Measurements from ENCODE around the gene DNAH9. TPM values are rescaled to one million over a fixed set of nuclear protein-coding genes. Genes with fewer than 3 reads are reported as not detected.

DNAH9 gene
- total RNA-seq, 1 donor: not detected

DNA sequence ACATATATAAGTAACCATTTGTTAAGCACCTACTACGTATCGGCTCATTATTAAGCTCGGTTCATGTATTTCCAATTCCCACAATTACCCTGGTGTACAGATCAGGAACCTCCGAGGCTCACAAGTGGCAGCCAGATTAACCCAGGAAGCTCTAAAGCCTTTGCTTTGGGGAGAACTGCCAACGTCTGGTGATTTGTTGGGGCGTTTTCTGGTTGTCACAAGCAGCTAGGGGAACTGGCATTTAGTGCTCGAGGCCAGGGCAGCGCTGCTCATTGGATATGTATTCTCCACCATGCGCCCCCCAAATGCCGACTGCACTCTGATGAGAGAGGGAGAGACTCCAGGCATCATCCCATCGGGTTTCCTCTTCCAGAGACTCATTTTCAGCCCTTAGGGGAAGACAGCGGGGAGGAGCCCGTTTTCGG lies 398.5 kb downstream of the DNAH9 start:
- peak; percentile 43 for DNase-seq (ENCODE audit: low read depth)
- TF ChIP-seq, protein P1, sequence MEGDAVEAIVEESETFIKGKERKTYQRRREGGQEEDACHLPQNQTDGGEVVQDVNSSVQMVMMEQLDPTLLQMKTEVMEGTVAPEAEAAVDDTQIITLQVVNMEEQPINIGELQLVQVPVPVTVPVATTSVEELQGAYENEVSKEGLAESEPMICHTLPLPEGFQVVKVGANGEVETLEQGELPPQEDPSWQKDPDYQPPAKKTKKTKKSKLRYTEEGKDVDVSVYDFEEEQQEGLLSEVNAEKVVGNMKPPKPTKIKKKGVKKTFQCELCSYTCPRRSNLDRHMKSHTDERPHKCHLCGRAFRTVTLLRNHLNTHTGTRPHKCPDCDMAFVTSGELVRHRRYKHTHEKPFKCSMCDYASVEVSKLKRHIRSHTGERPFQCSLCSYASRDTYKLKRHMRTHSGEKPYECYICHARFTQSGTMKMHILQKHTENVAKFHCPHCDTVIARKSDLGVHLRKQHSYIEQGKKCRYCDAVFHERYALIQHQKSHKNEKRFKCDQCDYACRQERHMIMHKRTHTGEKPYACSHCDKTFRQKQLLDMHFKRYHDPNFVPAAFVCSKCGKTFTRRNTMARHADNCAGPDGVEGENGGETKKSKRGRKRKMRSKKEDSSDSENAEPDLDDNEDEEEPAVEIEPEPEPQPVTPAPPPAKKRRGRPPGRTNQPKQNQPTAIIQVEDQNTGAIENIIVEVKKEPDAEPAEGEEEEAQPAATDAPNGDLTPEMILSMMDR (IDR thresholded peaks at IDR 0.05; ENCODE audit: insufficient read depth, low read depth, low read length): peak; percentile 16
- peak overlapping the region; percentile 83 for H3K4me3 ChIP-seq (ENCODE audit: low read depth, low read length)

DNA sequence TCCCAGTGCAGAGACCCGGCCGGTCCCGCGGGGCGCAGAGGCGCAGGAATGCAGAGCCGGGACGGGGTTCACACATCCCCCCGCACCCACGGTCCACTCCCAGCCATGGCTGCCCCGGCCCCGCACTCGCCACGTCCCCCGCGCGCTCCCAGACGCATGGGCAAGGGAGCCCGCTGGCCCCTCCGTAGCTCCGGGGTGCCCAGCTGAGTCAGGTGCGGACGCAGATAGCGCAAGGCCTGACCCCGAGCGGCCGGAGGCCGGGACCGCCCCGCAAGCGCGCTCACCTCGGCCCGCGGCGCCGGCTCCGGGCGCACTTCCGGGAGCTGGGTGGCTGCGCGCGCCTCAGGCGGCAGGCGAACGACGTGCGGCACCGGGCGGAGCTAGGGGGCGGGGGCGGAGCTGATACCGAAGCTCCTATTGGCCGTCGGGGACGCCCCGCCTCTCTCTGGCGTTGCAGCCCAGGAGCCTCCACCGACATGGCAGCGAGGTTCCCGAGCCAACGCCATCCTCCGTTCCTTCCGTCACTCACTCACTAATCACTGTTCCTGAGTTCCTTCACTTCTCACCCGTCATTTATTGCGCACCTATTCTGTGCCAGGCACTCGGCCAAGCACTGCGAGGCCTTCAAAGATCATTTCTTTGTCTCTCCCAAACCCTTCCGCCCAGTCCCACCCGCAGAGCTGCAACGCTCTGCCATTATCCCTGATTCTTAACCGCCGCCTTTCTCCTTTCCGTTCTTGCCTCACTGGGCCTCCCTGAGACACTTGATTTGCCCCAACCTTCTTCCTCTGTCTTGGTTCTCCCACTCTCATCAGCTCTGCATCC lies 399.1 kb downstream of the DNAH9 start, which contains the start of gene ZNF18:
Gene ZNF18, minus strand, starts transcription at position 329 of the 825 bp plus-strand sequence. CDS start 4,646 bp downstream, outside the sequence.
- H3K4me3 ChIP-seq (ENCODE audit: low read depth, low read length): peak within 1 kb of the TSS; percentile 83
- TF ChIP-seq, protein P1 (IDR thresholded peaks at IDR 0.05; ENCODE audit: insufficient read depth, low read depth, low read length): no peak

DNA sequence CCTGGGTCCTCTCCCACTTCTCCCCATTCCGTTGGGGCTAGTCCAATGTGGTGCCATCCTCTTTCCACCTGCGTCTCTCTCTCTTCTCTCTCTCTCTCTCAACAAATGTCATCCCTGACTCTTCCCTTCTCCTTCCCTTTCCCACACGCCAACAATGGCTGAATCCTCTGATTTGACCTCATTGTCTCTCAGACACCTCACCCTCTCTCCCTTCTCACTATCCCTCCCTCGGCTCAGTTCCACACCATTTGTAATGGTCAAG lies 399.6 kb downstream of the DNAH9 start:
- H3K4me3 ChIP-seq (ENCODE audit: low read depth, low read length): peak overlapping the region; percentile 83
- no peak for DNase-seq (ENCODE audit: low read depth)
- TF ChIP-seq, protein P1 (IDR thresholded peaks at IDR 0.05; ENCODE audit: insufficient read depth, low read depth, low read length): no peak

More for the DNA sequence above, 399.1 kb downstream of the DNAH9 start, which contains the start of gene ZNF18:
- peak; percentile 94 for DNase-seq (ENCODE audit: low read depth)

DNA sequence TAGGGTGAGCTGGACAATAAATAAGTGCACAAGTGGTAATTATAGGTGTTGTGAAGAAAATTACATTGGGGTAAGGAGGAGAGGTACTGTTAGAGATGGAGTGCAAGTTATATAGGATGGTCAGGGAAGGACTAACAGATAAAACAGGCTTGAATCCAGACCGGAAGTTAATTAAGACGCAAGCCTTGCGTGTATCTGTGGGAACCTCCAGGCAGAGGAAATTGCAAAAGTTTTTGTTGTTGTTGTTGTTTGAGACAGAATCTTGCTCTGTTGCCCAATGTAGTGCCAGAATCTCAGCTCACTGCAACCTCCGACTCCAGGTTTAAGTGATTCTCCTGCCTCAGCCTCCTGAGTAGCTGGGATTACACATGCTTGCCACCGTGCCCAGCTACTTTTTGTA lies 401.4 kb downstream of the DNAH9 start:
- TF ChIP-seq, protein P1 (IDR thresholded peaks at IDR 0.05; ENCODE audit: insufficient read depth, low read depth, low read length): no peak
- H3K4me3 ChIP-seq (ENCODE audit: low read depth, low read length): no peak overlapping the region
- peak; percentile 63 for DNase-seq (ENCODE audit: low read depth)

DNA sequence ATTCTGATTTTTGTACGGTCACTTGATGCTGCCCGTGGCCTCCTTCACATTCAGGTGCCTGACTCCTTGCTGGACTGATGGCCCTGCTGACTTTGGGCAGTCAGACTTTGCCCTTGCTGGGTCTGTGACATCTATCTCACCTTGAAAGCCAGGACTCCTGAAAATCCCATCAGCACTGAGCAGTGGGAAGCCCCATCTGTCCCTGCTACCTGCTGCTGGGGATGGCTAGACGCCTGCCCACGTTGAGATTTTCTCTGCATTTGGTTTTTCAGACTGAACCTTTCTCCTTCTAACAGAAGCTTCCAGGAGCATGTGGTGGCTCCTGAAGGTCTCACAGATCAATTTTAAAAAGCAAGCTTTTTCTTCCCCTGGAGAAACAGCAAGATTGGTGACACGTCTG lies 409.2 kb downstream of the DNAH9 start:
- DNase-seq (ENCODE audit: low read depth): no peak
- no peak overlapping the region for H3K4me3 ChIP-seq (ENCODE audit: low read depth, low read length)
- TF ChIP-seq, protein P1 (IDR thresholded peaks at IDR 0.05; ENCODE audit: insufficient read depth, low read depth, low read length): no peak

Data from fibroblast of villous mesenchyme (primary cell).